ENCODE results near the gene SP9.

Gene SP9

GRCh38 chr2:174333372-174334277 is 1.1 kb upstream of the SP9 start:
- no peak for DNase-seq (ENCODE audit: low read depth)

- DNase-seq (ENCODE audit: low read depth) = no peak
Observed at GRCh38 chr2:174334278-174334715, 457 bp upstream of the SP9 start.

GRCh38 chr2:174335254-174335987 is 667 bp downstream of the SP9 start:
- no peak for DNase-seq (ENCODE audit: low read depth)

- DNase-seq (ENCODE audit: low read depth) = no peak
Observed at GRCh38 chr2:174335988-174336500, 1.3 kb downstream of the SP9 start.

- DNase-seq (ENCODE audit: low read depth) = no peak
Observed at GRCh38 chr2:174336501-174337336, 2.0 kb downstream of the SP9 start.

- no peak for DNase-seq (ENCODE audit: low read depth)
Observed at GRCh38 chr2:174337337-174338146, 2.8 kb downstream of the SP9 start.

- DNase-seq (ENCODE audit: low read depth) = no peak
Observed at GRCh38 chr2:174338147-174338605, 3.4 kb downstream of the SP9 start.

GRCh38 chr2:174338671-174339560 is 4.2 kb downstream of the SP9 start:
- no peak for DNase-seq (ENCODE audit: low read depth)

- DNase-seq (ENCODE audit: low read depth) = no peak
Observed at GRCh38 chr2:174339561-174340399, 5.0 kb downstream of the SP9 start.

GRCh38 chr2:174340400-174341292 is 5.9 kb downstream of the SP9 start:
- no peak for DNase-seq (ENCODE audit: low read depth)

GRCh38 chr2:174341293-174341994 is 6.7 kb downstream of the SP9 start:
- no peak for DNase-seq (ENCODE audit: low read depth)

- DNase-seq (ENCODE audit: low read depth) = no peak
Observed at GRCh38 chr2:174341995-174342685, 7.4 kb downstream of the SP9 start.

GRCh38 chr2:174342686-174343342 is 8.1 kb downstream of the SP9 start:
- no peak for DNase-seq (ENCODE audit: low read depth)

GRCh38 chr2:174343343-174343622 is 8.5 kb downstream of the SP9 start:
- DNase-seq (ENCODE audit: low read depth) = no peak

- no peak for DNase-seq (ENCODE audit: low read depth)
Observed at GRCh38 chr2:174343623-174344455, 9.1 kb downstream of the SP9 start.
